HK-2 (cell line): ENCODE data around the gene ARL15.

ENCODE experiments used
- DNase-seq: peaks from one replicate; pipeline ENCODE4 v3.0.0-alpha.2; 2018; ENCODE audit not compliant: unreplicated experiment

ARL15 gene

DNA sequence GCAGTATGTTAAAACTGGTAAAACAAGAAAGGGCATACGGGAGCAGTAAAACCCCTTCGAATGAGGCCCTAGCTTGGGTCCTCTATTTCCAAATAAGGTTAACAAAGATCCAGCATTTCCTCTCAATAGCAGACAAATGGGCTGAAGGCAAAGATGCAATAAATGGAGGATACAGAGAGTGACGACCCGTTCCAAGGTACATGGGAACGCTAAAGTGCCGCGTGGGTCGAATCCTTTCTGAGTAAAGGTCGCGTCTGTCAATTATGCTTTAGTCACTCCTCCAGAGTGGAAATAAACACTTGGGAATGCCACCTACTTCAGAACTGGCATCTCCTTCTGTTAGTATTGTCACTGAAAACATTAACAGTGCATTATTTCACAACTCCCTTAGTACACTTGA is 24.7 kb downstream of the ARL15 start:
- no peak for DNase-seq

DNA sequence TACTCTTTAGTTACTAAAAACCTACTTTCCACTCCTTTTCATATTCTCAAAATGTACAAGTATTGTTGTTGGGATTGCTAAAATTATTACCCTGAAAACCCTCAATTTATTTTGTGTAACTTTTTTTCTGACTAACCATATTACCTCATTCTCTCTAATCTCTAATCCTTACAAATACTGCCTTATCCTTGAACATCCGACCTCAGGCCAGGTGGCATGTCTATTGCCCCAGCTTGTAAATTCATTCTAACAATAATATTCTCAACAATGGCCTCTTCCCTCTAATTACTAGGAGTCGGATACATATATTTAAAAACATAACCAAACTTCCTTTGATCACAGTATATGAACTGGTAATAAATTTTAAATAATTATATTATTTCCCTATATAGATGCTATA is 25.8 kb downstream of the ARL15 start:
- no peak for DNase-seq

DNA sequence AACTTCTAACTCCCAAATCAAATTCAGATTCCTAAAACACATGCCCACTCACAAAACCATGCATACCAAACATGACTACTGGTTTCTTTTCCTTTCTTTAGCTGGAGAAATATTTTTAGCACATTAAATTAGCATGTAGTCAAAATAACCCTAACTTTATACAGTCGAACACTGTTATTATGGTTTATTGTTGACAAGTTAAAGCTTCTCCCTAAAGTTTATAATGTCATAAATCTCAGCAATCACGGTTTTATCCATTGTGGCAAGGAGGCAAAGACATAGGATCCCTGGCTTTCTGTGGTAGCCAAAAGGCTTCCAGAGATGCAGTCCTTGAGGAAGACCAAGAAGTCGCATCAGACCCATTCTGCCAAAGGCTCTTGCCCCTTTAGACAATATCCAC is 27.5 kb downstream of the ARL15 start:
- no peak for DNase-seq

DNA sequence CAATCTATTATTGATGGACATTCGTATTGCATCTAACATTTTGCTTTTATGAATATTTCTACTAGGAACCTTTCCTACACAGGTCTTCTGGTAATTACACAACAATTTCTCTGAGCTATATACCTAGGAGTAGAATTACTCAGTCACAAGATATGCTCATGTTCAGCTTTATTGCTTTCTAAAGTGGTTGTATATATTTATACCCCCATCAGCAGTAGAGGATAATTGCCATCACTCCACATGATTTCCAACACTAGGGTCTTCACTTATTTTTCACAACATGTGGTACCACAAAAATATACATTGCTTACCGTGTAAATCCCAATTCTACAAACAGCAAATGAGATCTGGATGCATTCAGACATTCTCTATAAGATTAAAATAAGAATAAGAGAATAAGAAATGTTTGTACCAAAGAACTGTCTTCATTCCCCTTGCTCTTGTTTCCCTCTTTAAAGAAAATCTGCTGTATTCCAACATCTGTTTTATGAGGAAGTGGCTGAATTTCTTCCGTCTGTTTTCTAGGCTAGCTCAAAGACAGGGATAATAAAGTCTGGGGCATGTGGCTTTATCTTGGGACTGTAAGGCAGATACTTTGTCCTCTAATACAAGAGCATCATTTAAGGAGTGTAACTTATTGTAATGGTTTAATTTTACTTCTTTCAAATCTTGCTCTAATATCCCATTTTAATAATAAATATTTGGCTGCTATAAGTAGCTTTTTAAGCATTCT is 28.2 kb downstream of the ARL15 start:
- DNase-seq, result no peak

DNA sequence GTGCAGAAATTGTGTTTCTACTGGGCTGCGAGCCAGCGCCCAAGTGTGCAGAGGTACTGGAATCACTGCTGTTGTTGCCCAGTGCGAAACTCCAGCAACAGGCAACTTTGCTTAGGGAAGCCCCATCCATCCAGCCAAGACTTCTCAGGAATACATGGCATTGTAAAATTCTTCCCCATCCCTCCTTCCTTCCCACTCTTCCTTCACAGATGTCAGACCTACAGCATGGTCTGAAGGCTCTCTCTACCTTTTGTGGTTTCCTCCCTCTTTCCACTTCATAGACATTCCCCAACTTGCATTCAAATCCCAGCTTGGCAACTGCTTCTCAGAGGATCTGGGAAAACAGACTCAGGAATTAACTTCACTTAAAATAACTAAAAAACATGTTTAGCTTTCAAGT is 30.4 kb downstream of the ARL15 start:
- DNase-seq, result no peak

DNA sequence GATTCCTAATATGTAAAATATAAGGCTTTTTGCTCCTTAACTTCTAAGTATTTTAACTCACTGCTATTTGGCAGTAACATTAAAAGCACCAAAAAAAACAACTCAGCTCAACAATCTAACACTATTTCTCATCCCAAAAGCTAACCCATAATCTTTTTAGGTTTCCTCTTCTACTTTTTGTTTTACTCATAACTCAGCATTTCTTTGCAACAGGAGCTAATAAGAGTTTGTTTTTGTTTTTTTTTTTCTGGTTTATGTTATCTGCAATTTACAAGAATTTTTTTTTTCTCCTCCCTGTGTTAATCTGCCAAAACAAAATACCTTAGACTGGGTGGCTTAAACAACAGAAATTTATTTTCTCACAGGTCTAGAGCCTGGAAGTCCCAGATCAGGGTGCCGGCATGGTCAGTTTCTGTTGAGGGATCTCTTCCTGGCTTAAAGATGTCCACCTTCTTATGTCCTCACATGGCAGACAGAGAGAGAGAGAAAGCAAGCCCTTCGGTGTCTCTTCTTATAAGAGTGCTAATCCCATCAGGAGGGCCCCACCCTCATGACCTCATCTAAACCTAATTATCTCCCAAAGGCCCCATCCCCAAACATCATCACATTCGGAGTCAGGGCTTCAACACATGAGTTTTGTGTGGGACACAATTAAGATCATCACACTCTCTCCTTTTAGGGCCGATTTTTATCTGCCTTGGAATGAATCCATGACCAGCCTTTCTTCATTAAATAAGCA is 31.2 kb downstream of the ARL15 start:
- no peak for DNase-seq

DNA sequence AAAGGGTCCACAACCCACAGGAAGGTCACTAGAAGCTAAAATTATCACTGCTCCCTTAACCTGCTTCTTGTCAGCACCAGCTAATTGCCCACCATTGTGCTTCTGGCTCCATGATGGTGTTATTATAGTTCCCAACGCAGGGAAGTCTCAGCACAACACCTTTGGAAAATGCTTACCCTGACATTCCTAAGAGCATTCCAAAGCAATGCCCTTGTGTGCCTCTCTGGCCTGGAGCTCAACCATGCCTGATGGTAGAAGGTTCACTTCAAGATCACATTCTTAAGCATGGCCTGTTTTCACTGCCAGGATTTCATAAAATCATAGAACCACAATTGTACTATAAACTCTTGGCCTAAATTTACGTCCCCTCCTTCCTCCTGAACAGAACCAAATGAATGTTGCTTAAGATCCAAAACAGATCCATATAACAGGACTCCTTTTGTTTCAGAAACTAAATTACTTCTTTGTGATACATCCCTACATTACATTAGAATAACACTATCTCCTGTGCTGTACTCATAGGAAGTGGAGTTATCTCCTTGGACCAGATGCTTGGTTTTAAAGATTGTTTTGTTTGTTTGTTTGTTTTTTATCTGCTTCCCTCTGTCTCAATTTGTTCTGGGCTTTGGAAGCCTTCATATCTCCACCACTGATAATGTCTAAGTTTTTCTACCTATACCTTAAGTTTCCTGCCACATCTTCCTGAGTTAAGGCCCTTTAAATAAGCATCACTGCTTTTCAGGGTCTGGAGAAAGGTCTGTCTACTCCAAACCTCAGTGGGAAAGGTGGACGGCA is 32.1 kb downstream of the ARL15 start:
- no peak for DNase-seq

DNA sequence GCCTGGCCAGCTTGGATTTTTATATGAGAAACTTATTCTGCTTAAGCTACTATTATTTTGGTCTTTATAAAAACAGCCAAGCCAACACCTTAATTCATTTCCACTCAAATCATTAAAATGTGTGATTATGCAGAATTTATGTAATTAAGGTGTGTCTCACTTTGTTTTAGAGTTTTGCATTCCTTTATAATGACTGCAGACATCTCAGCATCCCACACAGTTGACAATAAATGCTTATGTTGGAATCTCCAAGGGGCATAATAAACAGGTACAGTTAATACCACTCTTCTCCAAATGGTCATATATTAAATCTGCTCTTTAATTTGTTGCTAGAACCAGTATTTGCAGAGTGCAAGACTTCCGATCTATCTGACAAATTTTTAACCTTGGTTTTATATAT is 34.3 kb downstream of the ARL15 start:
- no peak for DNase-seq

DNA sequence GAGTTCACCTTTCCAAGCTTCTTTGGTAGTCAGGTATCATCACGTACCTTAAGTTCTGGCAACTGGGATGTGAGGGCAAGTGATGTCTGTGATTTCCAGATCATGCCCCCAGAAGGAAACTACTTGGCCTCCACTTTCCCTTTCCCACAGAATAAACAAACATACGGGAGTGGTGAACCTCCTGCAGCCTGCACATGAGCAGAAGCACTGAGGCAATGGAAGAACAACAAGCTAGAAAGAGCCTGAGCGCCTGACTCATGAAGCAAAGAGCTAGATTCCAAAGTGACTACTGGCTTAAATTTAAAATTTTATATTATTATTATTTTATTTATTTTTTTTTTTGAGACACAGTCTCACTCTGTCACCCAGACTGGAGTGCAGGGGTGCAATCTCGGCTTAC is 35.0 kb downstream of the ARL15 start:
- no peak for DNase-seq

DNA sequence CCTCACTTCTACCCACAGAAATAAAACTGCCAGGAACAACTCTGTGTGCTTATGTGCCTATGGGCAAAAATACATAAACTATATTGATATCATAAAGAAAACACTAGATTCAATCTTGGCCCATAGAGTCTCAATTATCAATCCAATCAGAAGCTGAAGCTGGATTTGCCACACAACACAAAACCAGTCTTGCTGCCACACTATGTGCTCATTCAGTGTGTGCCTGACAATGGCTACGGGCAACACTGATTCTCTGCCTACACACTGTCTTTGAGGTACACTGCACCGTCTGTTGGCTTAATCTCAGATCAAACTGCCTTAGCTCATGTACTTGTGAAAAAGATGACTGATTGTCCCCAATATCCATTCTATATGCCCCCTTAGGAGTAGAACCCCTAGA is 35.4 kb downstream of the ARL15 start:
- no peak for DNase-seq

DNA sequence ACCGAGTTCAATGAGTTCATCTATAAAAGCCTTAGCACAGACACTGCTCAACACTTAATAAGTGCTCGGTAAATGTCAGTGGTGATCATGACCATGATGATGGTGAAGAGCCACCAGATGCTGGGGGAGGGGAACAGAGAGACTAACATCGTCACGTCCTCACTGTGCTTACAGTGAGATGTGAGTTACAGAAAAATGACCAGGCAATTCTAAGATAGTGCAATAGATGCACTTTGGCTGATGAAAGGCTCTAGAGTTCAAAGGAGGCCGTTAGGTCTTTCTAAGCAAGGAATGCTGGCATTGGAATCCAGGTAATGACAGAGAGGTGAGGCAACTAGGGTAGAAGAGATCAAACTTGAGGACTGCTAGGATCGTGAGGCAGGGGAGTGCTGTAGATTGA is 36.7 kb downstream of the ARL15 start:
- no peak for DNase-seq

DNA sequence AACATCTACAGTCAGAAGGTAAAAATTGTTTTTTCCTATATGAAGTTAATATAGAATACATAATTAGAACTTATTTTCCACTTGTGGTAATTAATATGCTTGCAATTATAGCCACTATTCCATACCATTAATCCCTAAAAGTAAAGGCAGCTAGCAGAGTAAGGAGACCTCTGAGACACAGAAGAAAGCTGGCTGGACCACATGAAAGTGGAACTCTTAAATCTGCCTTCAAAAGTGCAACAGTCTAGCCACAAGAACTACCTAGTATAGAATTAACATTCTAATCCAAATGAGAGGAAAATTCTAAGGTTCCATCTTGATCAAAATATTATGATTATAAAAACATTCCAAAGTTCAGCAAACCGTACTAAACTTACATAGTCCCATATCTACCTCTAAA is 37.6 kb downstream of the ARL15 start:
- no peak for DNase-seq

DNA sequence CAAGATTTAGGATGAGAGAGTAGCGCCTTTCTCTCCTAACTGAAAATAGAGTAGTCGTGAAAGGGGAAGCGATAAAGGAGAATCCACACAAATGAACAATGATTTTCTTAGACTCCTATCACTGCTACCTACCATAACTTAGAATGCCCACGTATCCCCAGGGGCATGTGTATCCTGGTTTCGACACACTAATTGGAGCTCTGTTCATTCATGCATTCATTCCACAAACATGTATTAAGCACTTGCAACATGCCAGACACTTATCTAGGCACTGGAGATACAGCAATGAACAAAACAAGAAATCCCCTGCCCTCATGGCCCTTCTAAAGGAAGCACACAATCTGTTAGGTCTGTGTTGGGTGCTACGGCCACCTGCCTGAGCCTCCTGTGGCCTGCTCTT is 40.0 kb downstream of the ARL15 start:
- no peak for DNase-seq

DNA sequence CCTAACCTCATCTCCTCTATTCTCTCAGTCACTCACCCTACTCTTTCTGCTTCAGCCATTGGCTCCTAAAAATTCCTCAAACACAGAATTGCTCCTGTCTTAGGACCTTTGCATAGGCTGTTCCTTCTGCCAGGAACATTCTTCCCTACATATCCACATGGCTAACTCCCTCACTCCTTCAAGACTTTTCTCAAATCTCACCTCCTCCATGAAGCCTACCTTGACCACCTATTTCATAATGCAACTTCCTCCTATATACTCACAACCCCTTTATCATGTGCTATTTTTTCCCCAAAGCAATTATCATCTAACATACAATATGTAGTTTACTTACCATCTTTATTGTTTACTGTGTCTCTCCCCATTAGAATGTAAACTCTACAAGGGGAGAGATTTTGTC is 45.8 kb downstream of the ARL15 start:
- no peak for DNase-seq

DNA sequence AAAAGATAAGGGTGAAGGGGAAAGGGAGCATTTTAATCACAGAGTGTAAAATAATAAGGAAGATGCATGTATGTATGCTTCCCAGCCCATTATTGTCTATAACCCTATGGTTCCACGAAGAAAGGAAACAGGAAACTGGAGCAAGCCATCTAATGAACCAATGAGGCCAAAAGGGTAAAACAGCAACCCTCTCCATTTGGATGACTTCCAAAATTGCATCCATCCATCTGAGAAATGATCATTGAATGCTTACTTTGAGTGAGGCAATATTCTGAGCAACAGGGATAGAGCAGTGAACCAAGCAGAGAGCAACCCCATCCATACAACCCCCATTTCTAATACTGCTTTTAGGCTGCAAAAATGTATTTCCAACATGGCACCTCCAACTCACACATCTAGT is 46.9 kb downstream of the ARL15 start:
- DNase-seq, result no peak

DNA sequence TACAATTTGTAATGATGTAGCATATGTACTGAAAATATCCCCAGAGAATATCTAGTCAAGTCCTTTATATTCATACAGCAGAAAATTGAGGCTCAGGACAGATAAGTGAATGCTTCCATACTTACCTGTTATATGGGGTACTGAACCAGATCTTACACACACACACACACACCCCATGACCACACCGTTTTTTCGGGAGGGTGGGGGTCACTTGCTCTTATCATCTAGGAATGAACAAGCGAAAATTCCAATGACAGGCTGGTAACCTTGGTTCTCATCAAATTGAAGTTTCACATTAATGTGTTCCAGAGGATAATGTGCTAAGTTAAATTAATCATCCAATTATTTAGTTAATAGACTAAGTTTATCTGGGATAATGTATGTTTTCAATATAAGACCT is 48.8 kb downstream of the ARL15 start:
- DNase-seq, result no peak

DNA sequence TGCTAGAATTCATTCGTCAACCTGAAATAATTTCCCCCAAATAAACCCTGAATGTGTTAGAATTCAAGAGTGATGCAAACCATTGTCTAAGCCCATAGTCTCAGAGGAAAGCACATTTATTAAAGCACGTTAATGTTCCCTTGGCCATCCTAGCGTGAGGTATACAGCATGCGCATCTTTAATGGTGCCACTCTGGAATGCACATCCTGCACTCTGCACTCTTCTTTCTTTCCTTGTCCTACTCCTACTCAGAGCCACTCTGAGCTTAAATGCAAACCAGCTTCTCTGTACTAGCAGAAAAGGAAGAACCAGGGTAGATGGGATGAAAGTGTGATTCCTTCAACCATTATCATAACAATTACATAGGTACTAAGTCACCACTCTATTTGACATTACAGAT is 50.4 kb downstream of the ARL15 start:
- DNase-seq, result no peak

DNA sequence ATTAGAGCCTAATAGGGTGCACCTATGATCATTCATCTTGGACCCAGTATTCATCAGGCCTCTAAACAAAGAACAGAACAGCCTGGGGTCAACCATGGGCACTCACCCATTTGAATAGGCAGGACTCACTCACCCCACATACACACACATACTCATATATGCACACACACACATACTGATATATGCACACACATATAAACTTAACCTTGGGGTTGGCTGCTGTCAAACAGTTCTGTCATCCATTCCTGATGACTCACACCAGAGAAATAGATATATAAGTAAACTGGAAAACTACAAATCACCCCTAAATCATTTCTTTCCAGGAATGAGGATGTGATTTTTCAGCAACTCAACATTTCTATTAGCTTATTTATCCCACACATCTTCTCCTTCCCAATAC is 51.3 kb downstream of the ARL15 start:
- DNase-seq, result no peak

DNA sequence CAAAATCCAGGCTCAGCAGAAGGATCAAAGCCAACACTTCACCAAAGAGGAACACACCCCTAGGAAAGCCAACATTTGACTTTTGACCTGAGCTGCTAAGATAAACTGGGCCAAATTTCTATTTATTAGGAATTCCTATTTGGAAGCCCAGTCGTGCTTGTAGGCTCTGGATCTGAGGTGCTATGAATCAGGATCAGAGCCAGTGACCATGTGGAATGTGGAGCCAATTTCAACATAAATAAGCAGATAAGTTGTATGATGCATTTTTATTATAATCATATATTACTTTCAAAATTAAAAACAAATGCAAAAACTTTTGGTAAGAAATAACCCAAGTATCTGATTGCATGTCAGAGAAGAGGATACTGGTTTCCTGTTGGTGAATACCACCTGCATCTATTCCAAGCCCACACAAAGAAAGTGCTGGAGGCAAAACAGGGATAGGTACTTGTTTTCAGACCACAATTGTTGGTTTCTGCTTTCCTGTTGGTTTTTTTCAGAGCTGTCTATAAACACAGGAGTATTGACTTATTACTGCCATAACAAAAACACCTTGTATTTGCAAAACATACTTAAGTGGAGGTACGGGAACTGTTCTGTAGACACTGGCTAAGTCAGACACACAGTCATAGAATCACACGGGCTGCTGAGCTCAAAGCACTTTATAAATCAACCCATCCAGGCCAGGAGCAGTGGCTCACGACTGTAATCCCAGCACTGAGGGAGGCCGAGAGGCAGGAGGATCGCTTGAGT is 52.8 kb downstream of the ARL15 start:
- DNase-seq, result no peak

DNA sequence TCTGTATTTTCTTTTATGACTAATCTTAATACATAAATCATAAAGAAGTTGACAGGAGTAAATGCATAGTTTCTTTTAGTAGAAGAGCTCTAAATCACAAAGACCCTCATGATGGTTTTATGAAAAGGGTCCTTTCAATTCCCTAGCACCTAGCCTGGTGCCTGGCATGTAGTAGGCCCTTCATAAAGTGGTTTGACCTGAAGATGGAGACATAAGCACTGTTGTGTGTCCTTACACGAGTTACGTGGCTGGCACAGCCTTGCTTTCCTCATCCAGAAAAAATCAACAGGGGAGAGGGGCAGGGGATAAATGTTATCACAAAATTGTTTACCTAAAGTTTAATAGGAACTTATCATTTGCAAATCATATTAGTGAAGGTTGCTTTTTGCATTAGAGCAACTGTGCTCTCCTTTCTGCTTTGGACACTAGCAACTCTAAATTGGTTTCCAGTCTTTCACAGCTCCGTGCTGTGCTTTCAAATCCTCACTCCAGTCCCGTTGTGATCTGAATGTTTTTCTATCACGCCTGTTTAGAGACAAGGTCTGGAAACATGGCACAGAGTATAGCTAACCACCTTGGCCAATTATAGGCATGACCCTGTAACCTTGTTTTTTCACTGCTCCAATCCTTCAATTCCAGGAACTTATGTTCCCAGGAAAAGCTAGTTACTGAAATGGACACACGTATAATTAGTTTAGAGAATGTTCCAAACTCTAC is 55.7 kb downstream of the ARL15 start:
- no peak for DNase-seq

DNA sequence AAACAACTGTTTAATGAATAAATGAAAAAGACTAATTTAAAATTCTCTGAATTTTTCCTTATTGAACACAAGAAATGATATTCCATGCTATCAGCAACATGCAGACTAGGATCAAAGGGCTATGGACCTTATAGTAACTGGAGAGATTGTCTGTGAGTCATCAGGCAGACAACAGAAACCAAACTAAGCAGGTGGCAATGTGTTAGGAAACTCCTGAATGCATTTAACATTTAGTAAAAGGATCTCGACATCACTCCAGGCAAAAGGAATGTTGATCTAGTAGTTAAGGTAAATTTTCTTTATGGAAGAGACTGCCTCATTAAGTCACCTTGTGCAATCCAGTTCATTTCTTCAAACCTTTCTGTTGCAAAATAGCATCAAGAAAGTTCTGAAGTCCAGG is 58.4 kb downstream of the ARL15 start:
- no peak for DNase-seq
